Effector memory CD4-positive, alpha-beta T cell (primary cell): ENCODE data around the gene C11orf54.

Experiments
- DNase-seq, 3 donors: peaks; one replicate each; pipeline ENCODE4 v3.0.0-alpha.2; 2020
- H3K27ac ChIP-seq: 2 replicates; pipeline ENCODE4 v1.7.0; 2013; ENCODE audit warnings: mild to moderate bottlenecking, low read length, moderate library complexity; ENCODE audit not compliant: insufficient read depth, poor library complexity, severe bottlenecking
- H3K27me3 ChIP-seq: replicated peaks from 2 replicates; pipeline ENCODE4 v1.7.0; 2013; ENCODE audit warnings: mild to moderate bottlenecking, low read length; ENCODE audit not compliant: insufficient read depth, control insufficient read depth, poor library complexity, severe bottlenecking
- H3K36me3 ChIP-seq: 2 replicates; pipeline ENCODE4 v1.7.0; 2013; ENCODE audit warnings: mild to moderate bottlenecking, low read length, moderate library complexity; ENCODE audit not compliant: control insufficient read depth, insufficient read depth
- H3K4me1 ChIP-seq: 2 replicates; pipeline ENCODE4 v1.7.0; 2013; ENCODE audit warnings: low read length, mild to moderate bottlenecking; ENCODE audit not compliant: control insufficient read depth, insufficient read depth, poor library complexity, severe bottlenecking
- H3K4me3 ChIP-seq: 2 replicates; pipeline ENCODE4 v1.7.0; 2013; ENCODE audit warnings: low read length, low read depth, mild to moderate bottlenecking; ENCODE audit not compliant: insufficient read depth, poor library complexity, severe bottlenecking
- H3K9me3 ChIP-seq: 2 replicates; pipeline ENCODE4 v1.7.0; 2013; ENCODE audit warnings: mild to moderate bottlenecking, low read length, moderate library complexity; ENCODE audit not compliant: control insufficient read depth

Gene C11orf54

GRCh38 chr11:93733474-93733873 lies 8.0 kb upstream of the C11orf54 start:
- peaks cover 86% of the 10 kb centered on the region for H3K36me3 ChIP-seq
- no peak overlapping the region for H3K27ac ChIP-seq
- no peak overlapping the region for H3K4me3 ChIP-seq
- H3K27me3 ChIP-seq = no peaks in the 10 kb centered on the region
- peaks cover 20% of the 10 kb centered on the region for H3K4me1 ChIP-seq
- DNase-seq = no peak
- no peaks in the 10 kb centered on the region for H3K9me3 ChIP-seq

- Histone ChIP-seq H3K27ac (no peak overlapping the region), H3K27me3 (no peaks in the 10 kb centered on the region), H3K36me3 (peaks cover 74% of the 10 kb centered on the region), H3K4me3 (no peak overlapping the region), H3K4me1 (peaks cover 32% of the 10 kb centered on the region), H3K9me3 (no peaks in the 10 kb centered on the region)
- DNase-seq = no peak
Measured at GRCh38 chr11:93734427-93735222, 6.8 kb upstream of the C11orf54 start.

DNA sequence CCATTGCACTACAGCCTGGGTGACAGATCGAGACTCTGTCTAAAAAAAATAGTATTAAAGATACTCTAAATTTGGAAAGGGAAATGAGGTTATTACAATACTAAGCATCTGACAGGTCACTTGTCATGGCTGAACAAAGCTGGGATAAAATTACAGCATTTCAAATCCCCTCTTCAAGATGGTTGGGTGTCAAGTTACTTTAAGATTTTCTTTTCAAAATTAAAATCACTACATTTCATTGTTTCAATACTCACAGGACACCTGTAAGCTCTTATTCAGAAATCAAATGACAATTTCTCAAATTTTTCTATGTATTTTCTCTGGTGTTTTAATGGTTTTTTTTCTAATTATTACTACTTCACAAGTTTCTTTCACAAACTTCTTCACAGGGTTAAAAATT lies 5.8 kb upstream of the C11orf54 start:
- no peak for DNase-seq
- Histone ChIP-seq H3K36me3 (peaks cover 64% of the 10 kb centered on the region), H3K27ac (no peak overlapping the region), H3K9me3 (no peaks in the 10 kb centered on the region), H3K4me1 (peaks cover 36% of the 10 kb centered on the region), H3K4me3 (no peak overlapping the region), H3K27me3 (no peaks in the 10 kb centered on the region)

GRCh38 chr11:93736129-93736528 lies 5.3 kb upstream of the C11orf54 start:
- no peak for DNase-seq

DNA sequence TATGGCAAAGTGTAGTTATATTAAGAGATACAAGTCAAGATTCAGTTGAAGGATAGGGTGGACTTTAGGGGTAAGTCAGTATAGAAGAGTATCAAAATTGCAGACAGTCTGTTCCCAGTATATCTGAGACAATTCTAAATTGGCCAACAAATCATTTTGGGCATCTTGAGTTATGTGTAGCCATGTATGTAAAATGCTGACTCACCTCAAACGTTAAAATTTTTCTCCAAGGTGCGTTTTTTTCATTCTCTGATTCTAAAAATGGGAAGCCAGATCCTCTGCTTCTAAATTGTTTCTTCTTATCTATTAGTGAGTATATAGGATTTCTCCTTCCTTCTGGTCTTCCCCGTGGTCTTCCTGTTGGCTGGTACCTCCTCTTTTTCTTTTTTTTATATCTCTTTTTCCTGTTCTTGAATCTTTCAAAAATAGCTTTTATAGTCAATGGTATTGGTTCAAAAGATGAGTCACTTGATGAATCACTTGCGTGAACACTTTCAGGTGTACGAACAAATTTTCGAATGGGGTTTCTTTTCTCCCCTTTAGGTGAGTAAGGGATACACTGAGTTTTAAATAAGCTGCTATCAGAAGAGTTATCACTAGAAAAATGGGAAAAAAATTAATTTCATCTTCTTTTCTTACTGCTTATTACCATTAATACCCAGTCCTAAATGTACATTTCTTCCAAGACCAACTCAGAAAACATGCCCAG lies 3.4 kb upstream of the C11orf54 start:
- DNase-seq = no peak
- H3K27ac ChIP-seq = peak overlapping the region; percentile 97
- H3K4me1 ChIP-seq = peaks cover 36% of the 10 kb centered on the region
- H3K4me3 ChIP-seq = peak overlapping the region; percentile 18
- H3K27me3 ChIP-seq = no peaks in the 10 kb centered on the region
- H3K36me3 ChIP-seq = peaks cover 42% of the 10 kb centered on the region
- H3K9me3 ChIP-seq = no peaks in the 10 kb centered on the region

More at GRCh38 chr11:93736129-93736528, 5.3 kb upstream of the C11orf54 start:
- Histone ChIP-seq H3K9me3 (no peaks in the 10 kb centered on the region), H3K4me1 (peaks cover 36% of the 10 kb centered on the region), H3K36me3 (peaks cover 60% of the 10 kb centered on the region), H3K27ac (no peak overlapping the region), H3K4me3 (no peak overlapping the region), H3K27me3 (no peaks in the 10 kb centered on the region)

GRCh38 chr11:93738647-93739081 lies 2.8 kb upstream of the C11orf54 start:
- no peak for DNase-seq
- no peaks in the 10 kb centered on the region for H3K9me3 ChIP-seq
- H3K36me3 ChIP-seq = peaks cover 35% of the 10 kb centered on the region
- H3K27ac ChIP-seq = peak overlapping the region; percentile 97
- H3K4me3 ChIP-seq = peak overlapping the region; percentile 18
- H3K27me3 ChIP-seq = no peaks in the 10 kb centered on the region
- H3K4me1 ChIP-seq = peaks cover 32% of the 10 kb centered on the region

GRCh38 chr11:93740031-93740729 lies 1.3 kb upstream of the C11orf54 start:
- Histone ChIP-seq H3K4me3 (peak overlapping the region; percentile 91), H3K9me3 (no peaks in the 10 kb centered on the region), H3K4me1 (peaks cover 31% of the 10 kb centered on the region), H3K27ac (peak overlapping the region; percentile 97), H3K27me3 (no peaks in the 10 kb centered on the region), H3K36me3 (peaks cover 28% of the 10 kb centered on the region)
- peak; percentile 8 to 35 (median 24) for DNase-seq

DNA sequence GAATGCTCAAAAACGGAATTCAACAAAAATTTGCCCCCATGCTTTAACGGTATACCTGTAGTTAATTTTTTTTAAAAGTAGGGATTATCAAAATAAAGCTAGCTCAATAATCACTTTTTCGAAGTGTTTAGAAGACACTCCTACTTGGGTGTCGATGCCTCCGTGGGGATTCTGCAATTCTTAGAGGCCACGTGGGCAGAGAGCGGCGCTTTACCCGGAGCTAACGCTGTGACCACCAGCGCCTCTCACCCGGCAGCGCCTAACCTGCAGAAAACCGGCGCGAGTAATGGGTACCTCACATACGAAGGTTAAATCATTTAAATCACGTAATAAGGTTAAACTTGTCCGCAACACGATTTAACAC lies 760 bp upstream of the C11orf54 start:
- Histone ChIP-seq H3K4me3 (peak overlapping the region; percentile 91), H3K27ac (peak overlapping the region; percentile 97), H3K27me3 (no peaks in the 10 kb centered on the region), H3K36me3 (peaks cover 23% of the 10 kb centered on the region), H3K4me1 (peaks cover 31% of the 10 kb centered on the region), H3K9me3 (no peaks in the 10 kb centered on the region)
- DNase-seq = peak; percentile 24 to 47 (median 33)

GRCh38 chr11:93741882-93742226 lies 382 bp downstream of the C11orf54 start:
- Histone ChIP-seq H3K27ac (peak overlapping the region; percentile 97), H3K9me3 (no peaks in the 10 kb centered on the region), H3K4me3 (peak overlapping the region; percentile 91), H3K4me1 (peaks cover 31% of the 10 kb centered on the region), H3K27me3 (no peaks in the 10 kb centered on the region), H3K36me3 (peaks cover 13% of the 10 kb centered on the region)
- no peak for DNase-seq

GRCh38 chr11:93743291-93743690 lies 1.8 kb downstream of the C11orf54 start:
- Histone ChIP-seq H3K4me3 (no peak overlapping the region), H3K4me1 (peaks cover 18% of the 10 kb centered on the region), H3K27me3 (no peaks in the 10 kb centered on the region), H3K27ac (no peak overlapping the region), H3K36me3 (no peaks in the 10 kb centered on the region), H3K9me3 (no peaks in the 10 kb centered on the region)
- DNase-seq = no peak
